ENCODE data around the gene RASL10A. TPM values are rescaled to one million over a fixed set of nuclear protein-coding genes. Genes with fewer than 3 reads are reported as not detected.
A peak's percentile ranks its signal among the peaks of the same experiment; 100 is the strongest.

Gene RASL10A
- total and polyA plus RNA-seq, 9 of the 15 experiments (the other 6 are each of a cell fraction or from before 2014, with no cell fraction given), result 0.17 to 1.2 (median 0.45) TPM; not detected in 3

DNA sequence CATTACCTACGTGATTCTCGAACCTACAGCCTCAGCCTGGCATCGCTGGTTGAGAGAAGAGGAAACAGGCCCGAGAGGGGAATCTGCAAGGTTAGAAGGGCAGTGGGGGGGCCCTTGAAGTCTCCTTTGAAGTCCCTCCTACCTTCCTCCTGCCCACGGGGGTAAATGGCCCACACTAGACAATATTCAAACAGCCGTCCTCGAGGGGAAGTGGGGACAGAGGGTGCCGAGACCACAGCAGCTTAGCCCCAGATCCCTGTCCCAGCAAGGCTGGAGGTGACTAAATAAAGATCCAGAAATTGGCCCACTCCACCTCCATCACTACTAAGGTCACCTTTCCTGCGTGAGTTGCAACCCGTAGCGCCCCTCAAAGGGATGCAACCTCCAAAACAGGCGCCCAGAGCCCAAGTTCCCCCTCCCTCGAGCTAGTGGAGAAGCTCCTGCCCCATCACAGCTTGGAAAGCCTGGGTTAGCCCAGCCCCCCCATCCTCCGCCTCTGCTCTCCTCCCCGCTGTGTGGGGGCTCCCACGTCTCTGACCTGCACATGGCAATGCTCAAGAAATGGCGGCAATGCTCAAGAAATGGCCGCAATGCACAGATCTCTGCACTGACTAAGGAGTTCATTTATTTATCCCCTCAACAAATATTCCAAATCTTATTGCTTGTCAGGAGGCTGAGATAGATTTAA is 788 bp upstream of the RASL10A start:
- no peak for DNase-seq (ENCODE audit: extremely low read depth in 1 of 4, low spot score in 3 of 4)
- intact Hi-C loops (cut with micrococcal nuclease), result no loop called here
- no peak overlapping the region for H3K27ac ChIP-seq (ENCODE audit: extremely low read depth, low read depth, low read length)
- H3K27me3 ChIP-seq (ENCODE audit: control insufficient read depth in 2 of 2, insufficient read depth in 2 of 2, low read length in 2 of 2), result no peaks in the 10 kb centered on the region
- no peak overlapping the region for H3K9ac ChIP-seq (ENCODE audit: insufficient read depth in 1 of 2, low read depth in 2 of 2, low read length in 2 of 2)
- in situ Hi-C loops (cut with MboI), result no loop called here
- TF ChIP-seq ZNF79 (CRISPR knock-in tag; IDR thresholded peaks at IDR 0.05; ENCODE audit: low read depth) (no peak), GMEB1 (CRISPR knock-in tag; IDR thresholded peaks at IDR 0.05) (no peak), TBP (optimal IDR thresholded peaks at IDR 0.05; ENCODE audit: low read depth, low read length) (no peak), GATAD2A (IDR thresholded peaks at IDR 0.05) (no peak), ZNF740 (CRISPR knock-in tag; IDR thresholded peaks at IDR 0.05) (peak; percentile 20; the same call in 1 of the 2 replicates), ZNF740 (tag; IDR thresholded peaks at IDR 0.05) (no peak), HIVEP1 (CRISPR knock-in tag; IDR thresholded peaks at IDR 0.05) (no peak), ZNF24 (IDR thresholded peaks at IDR 0.05) (no peak), ZNF512 (tag; IDR thresholded peaks at IDR 0.05) (no peak), MITF (IDR thresholded peaks at IDR 0.05) (no peak), TCF7 (IDR thresholded peaks at IDR 0.05; ENCODE audit: borderline replicate concordance) (no peak), WHSC1 (IDR thresholded peaks at IDR 0.05; ENCODE audit: low read length) (no peak)
- TF ChIP-seq, protein P1, sequence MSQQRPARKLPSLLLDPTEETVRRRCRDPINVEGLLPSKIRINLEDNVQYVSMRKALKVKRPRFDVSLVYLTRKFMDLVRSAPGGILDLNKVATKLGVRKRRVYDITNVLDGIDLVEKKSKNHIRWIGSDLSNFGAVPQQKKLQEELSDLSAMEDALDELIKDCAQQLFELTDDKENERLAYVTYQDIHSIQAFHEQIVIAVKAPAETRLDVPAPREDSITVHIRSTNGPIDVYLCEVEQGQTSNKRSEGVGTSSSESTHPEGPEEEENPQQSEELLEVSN (IDR thresholded peaks at IDR 0.05; ENCODE audit: borderline replicate concordance in 1 of 2, extremely low read depth in 1 of 2, insufficient read depth in 1 of 2, insufficient read length in 1 of 2, low read depth in 1 of 2, low read length in 1 of 2, poor library complexity in 1 of 2, severe bottlenecking in 1 of 2), result peak in 1 of 2 experiments; percentile 18
- no peak for ATAC-seq
- H3K4me1 ChIP-seq (replicated peaks in 1 of 2; ENCODE audit: control insufficient read depth in 2 of 2, insufficient read depth in 2 of 2, low read length in 2 of 2), result peaks cover 0 to 38% of the 10 kb centered on the region in 2 experiments; a peak in 2 of 5 replicates
- FAIRE-seq, result no peak
- POLR2A ChIA-PET, result no interaction called here
- H3K36me3 ChIP-seq (ENCODE audit: control insufficient read depth, insufficient read depth, low read length), result 0 out of 3 replicates have a peak, but pooled peaks cover 2% of the 10 kb centered on the region
- H3K79me2 ChIP-seq (ENCODE audit: control insufficient read depth, insufficient read depth, low read length), result no peaks in the 10 kb centered on the region
- H3K9me1 ChIP-seq (ENCODE audit: control insufficient read depth, insufficient read depth, low read length), result no peaks in the 10 kb centered on the region
- H3K9me3 ChIP-seq (replicated peaks; ENCODE audit: control insufficient read depth, insufficient read depth, low read depth, low read length), result no peaks in the 10 kb centered on the region
- WGBS (ENCODE audit: insufficient coverage, low coverage, missing lambda C conversion rate), result 50% methylated on average over 14 of the region's 18 CpGs
- H3K4me3 ChIP-seq, result no peak overlapping the region
- no peak overlapping the region for H3K4me2 ChIP-seq (ENCODE audit: insufficient read depth, low read length)
- CTCF ChIA-PET (ENCODE audit: low intra/inter-chr PET ratio), result interaction anchor here (0.6 kb wide), 1 partner anchor 58 kb away, joined by 3 read pairs; no protein-coding TSS in a partner anchor
- no TSS peak for BruUV-seq (replicated peaks)
- no peaks in the 10 kb centered on the region for H4K20me1 ChIP-seq (replicated peaks; ENCODE audit: control insufficient read depth, insufficient read depth, low read length)
- no peak overlapping the region for H2AFZ ChIP-seq (ENCODE audit: low read depth, low read length)

Measured in K562 (cell line).